Neural cell (in vitro differentiated cells): ENCODE measurements around the gene RTP5. TPM values are rescaled to one million over a fixed set of nuclear protein-coding genes. Genes with fewer than 3 reads are reported as not detected.
"Not testable (repeated sequence)": the region's sequence is repeated elsewhere in the genome, so short reads cannot be mapped to it uniquely, and the experiment has no call there.

Source experiments
- H2AFZ ChIP-seq: fragments of 200-600, 300-800 bp; sonication (generic), shearing (Covaris generic); 2 replicates; pipeline ENCODE4 v1.6.0; 2014; ENCODE audit warnings: low read depth, mild to moderate bottlenecking, antibody characterized with exemption, low read length, moderate library complexity
- H3F3A ChIP-seq: fragments of 200-600 bp; shearing (Covaris generic); 2 replicates; pipeline ENCODE4 v1.6.1; 2016; ENCODE audit warnings: mild to moderate bottlenecking, moderate library complexity, mixed read lengths, antibody characterized with exemption, low read length; ENCODE audit not compliant: insufficient read depth, poor library complexity, severe bottlenecking
- H3K27ac ChIP-seq: fragments of 200-600, 300-800 bp; sonication (generic), shearing (Covaris generic); 2 replicates; pipeline ENCODE4 v1.5.1; 2014; ENCODE audit warnings: mild to moderate bottlenecking, low read length, moderate library complexity
- H3K27me3 ChIP-seq: fragments of 300-800, 200-600 bp; sonication (generic), shearing (Covaris generic); 2 replicates; pipeline ENCODE4 v1.6.0; 2014; ENCODE audit warnings: mild to moderate bottlenecking, low read depth, low read length, moderate library complexity; ENCODE audit not compliant: insufficient read depth
- H3K36me3 ChIP-seq: fragments of 300-800, 200-600 bp; sonication (generic), shearing (Covaris generic); 2 replicates; pipeline ENCODE4 v1.5.1; 2014; ENCODE audit warnings: mild to moderate bottlenecking, antibody characterized with exemption, low read length, moderate library complexity; ENCODE audit not compliant: insufficient read depth
- H3K4me2 ChIP-seq: fragments of 300-800, 200-600 bp; sonication (generic), shearing (Covaris generic); 2 replicates; pipeline ENCODE4 v1.6.0; 2014; ENCODE audit warnings: mild to moderate bottlenecking, low read length
- H3K4me3 ChIP-seq: fragments of 300-800, 200-600 bp; sonication (generic), shearing (Covaris generic); 2 replicates; pipeline ENCODE4 v1.5.1; 2014; ENCODE audit warnings: mild to moderate bottlenecking, low read length, moderate library complexity
- H3K79me2 ChIP-seq: fragments of 200-600 bp; shearing (Covaris generic); replicated peaks from 2 replicates; pipeline ENCODE4 v1.6.0; 2014; ENCODE audit warnings: mild to moderate bottlenecking, low read length, moderate library complexity; ENCODE audit not compliant: insufficient read depth
- H3K9ac ChIP-seq: fragments of 300-800, 200-600 bp; sonication (generic), shearing (Covaris generic); 2 replicates; pipeline ENCODE4 v1.6.1; 2016; ENCODE audit warnings: mild to moderate bottlenecking, low read length, mixed read lengths
- H3K9me2 ChIP-seq: fragments of 200-600 bp; shearing (Covaris generic); 2 replicates; pipeline ENCODE4 v1.6.1; 2016; ENCODE audit warnings: mild to moderate bottlenecking, low read length, mixed read lengths; ENCODE audit not compliant: insufficient read depth
- H3K9me3 ChIP-seq: fragments of 200-600, 300-800 bp; sonication (generic), shearing (Covaris generic); 2 replicates; pipeline ENCODE4 v1.6.1; 2016; ENCODE audit warnings: mild to moderate bottlenecking, mixed run types, low read length, moderate library complexity, mixed read lengths
- H4K20me1 ChIP-seq: fragments of 200-600 bp; shearing (Covaris generic); 2 replicates; pipeline ENCODE4 v1.6.1; 2016; ENCODE audit warnings: mild to moderate bottlenecking, mixed run types; ENCODE audit not compliant: insufficient read depth
- CTCF ChIP-seq: fragments of 450-650 bp; IDR thresholded peaks from 2 replicates; pipeline ENCODE4 v1.5.1; 2014; ENCODE audit warnings: antibody characterized with exemption, mild to moderate bottlenecking, moderate library complexity; ENCODE audit not compliant: poor library complexity, severe bottlenecking
- EP300 ChIP-seq: fragments of 450-650 bp; conservative IDR thresholded peaks from 2 replicates; pipeline ENCODE4 v1.6.1; 2014; ENCODE audit warnings: antibody characterized with exemption, mild to moderate bottlenecking, moderate library complexity; ENCODE audit not compliant: poor library complexity, severe bottlenecking
- MXI1 ChIP-seq: fragments of 450-650 bp; conservative IDR thresholded peaks from 2 replicates; pipeline ENCODE4 v1.6.1; 2014; ENCODE audit warnings: antibody characterized with exemption, mild to moderate bottlenecking; ENCODE audit not compliant: poor library complexity, severe bottlenecking
- POLR2AphosphoS5 ChIP-seq: IDR thresholded peaks from 2 replicates; pipeline ENCODE4 v1.6.1; 2012
- RAD21 ChIP-seq: fragments of 450-650 bp; conservative IDR thresholded peaks from 2 replicates; pipeline ENCODE4 v1.6.1; 2014; ENCODE audit warnings: antibody characterized with exemption, mild to moderate bottlenecking, moderate library complexity
- REST ChIP-seq: IDR thresholded peaks from 2 replicates; pipeline ENCODE4 v1.6.1; 2012; ENCODE audit warnings: borderline replicate concordance
- SMC3 ChIP-seq: fragments of 450-650 bp; conservative IDR thresholded peaks from 2 replicates; pipeline ENCODE4 v1.6.1; 2014; ENCODE audit warnings: antibody characterized with exemption, mild to moderate bottlenecking, moderate library complexity; ENCODE audit not compliant: poor library complexity
- TAF1 ChIP-seq: IDR thresholded peaks from 2 replicates; pipeline ENCODE4 v1.6.1; 2012; ENCODE audit warnings: low read depth
- polyA plus RNA-seq: library from polyadenylated mRNA; depleted of rRNA; stranded (reverse); fragments of >200 nt; gene quantifications from 2 replicates; pipeline ENCODE4 v1.2.3, GENCODE V29; 2014

Gene RTP5
- polyA plus RNA-seq, 1 donor from 2014 or later: 1.8 TPM

- H3K27me3 ChIP-seq: no peaks in the 10 kb centered on the region
- H3K9ac ChIP-seq: no peak overlapping the region
- no peaks in the 10 kb centered on the region for H3K9me2 ChIP-seq
- TF ChIP-seq POLR2AphosphoS5 (no peak), RAD21 (no peak), SMC3 (no peak), REST (no peak), EP300 (no peak), TAF1 (no peak), MXI1 (no peak)
- H2AFZ ChIP-seq: no peak overlapping the region
- H3K36me3 ChIP-seq: no peaks in the 10 kb centered on the region
- H3K27ac ChIP-seq: no peak overlapping the region
- no peaks in the 10 kb centered on the region for H3K9me3 ChIP-seq
- H3K4me3 ChIP-seq: no peak overlapping the region
- H3K4me2 ChIP-seq: no peak overlapping the region
- H3F3A ChIP-seq: no peaks in the 10 kb centered on the region
- H3K79me2 ChIP-seq: no peaks in the 10 kb centered on the region
- no peaks in the 10 kb centered on the region for H4K20me1 ChIP-seq
Measured at GRCh38 chr2:241873803-241874110, 4.2 kb downstream of the RTP5 start.

GRCh38 chr2:241874277-241874925 is 4.9 kb downstream of the RTP5 start:
- no peaks in the 10 kb centered on the region for H3K36me3 ChIP-seq
- no peaks in the 10 kb centered on the region for H3K79me2 ChIP-seq
- H3K9ac ChIP-seq: no peak overlapping the region
- H3K4me3 ChIP-seq: no peak overlapping the region
- no peaks in the 10 kb centered on the region for H3K9me2 ChIP-seq
- no peaks in the 10 kb centered on the region for H3K27me3 ChIP-seq
- no peaks in the 10 kb centered on the region for H3F3A ChIP-seq
- TF ChIP-seq TAF1 (no peak), EP300 (no peak), CTCF (no peak), MXI1 (no peak)
- H4K20me1 ChIP-seq: no peaks in the 10 kb centered on the region
- H2AFZ ChIP-seq: no peak overlapping the region
- no peak overlapping the region for H3K27ac ChIP-seq
- H3K9me3 ChIP-seq: no peaks in the 10 kb centered on the region
- H3K4me2 ChIP-seq: no peak overlapping the region

GRCh38 chr2:241875754-241876527 is 6.4 kb downstream of the RTP5 start:
- not testable (repeated sequence) for H2AFZ ChIP-seq, H3K4me3 ChIP-seq

More at GRCh38 chr2:241875754-241876527, 6.4 kb downstream of the RTP5 start:
- H3K79me2 ChIP-seq, H3K27ac ChIP-seq, H4K20me1 ChIP-seq, H3F3A ChIP-seq, H3K36me3 ChIP-seq, H3K9me2 ChIP-seq, H3K9ac ChIP-seq, H3K27me3 ChIP-seq, H3K9me3 ChIP-seq, H3K4me2 ChIP-seq: not testable (repeated sequence)
